Left lung (tissue), 10 donors: ENCODE measurements around the gene TMEM114. TPM values are rescaled to one million over a fixed set of nuclear protein-coding genes. Genes with fewer than 3 reads are reported as not detected.

Experiments used
- ATAC-seq: fragments of 200-7000 bp; cut with Tn5 transposase; one replicate; pipeline ENCODE4 v1.9.1; 2020; ENCODE audit warnings: moderate library complexity
- DNase-seq, 4 donors: peaks; one replicate each; pipeline ENCODE4 v3.0.0-alpha.2; 2013 to 2020
- H3K27ac ChIP-seq, 2 donors: fragments of 200-600 bp; sonication (generic) in 1 of 2; one replicate each; pipeline versions ENCODE4 v1.5.0 to v1.8.0; 2020 to 2021
- H3K27me3 ChIP-seq, 2 donors: fragments of 200-600 bp; sonication (generic) in 1 of 2; one replicate each; pipeline versions ENCODE4 v1.5.0 to v1.8.0; 2020 to 2021
- H3K36me3 ChIP-seq, 2 donors: fragments of 200-600 bp; sonication (generic) in 1 of 2; one replicate each; pipeline versions ENCODE4 v1.5.0 to v1.8.0; 2020 to 2021
- H3K4me1 ChIP-seq, 2 donors: fragments of 200-600 bp; one replicate each; pipeline ENCODE4 v1.8.0; 2021
- H3K4me3 ChIP-seq, 2 donors: fragments of 200-600 bp; sonication (generic) in 1 of 2; one replicate each; pipeline versions ENCODE4 v1.5.0 to v1.8.0; 2020 to 2021; ENCODE audit warnings: mild to moderate bottlenecking in 1 of 2
- H3K9me3 ChIP-seq, 2 donors: fragments of 200-600 bp; sonication (generic) in 1 of 2; one replicate each; pipeline versions ENCODE4 v1.5.0 to v1.8.0; 2020 to 2021
- intact Hi-C, 2 donors: fragments of 100-400 bp; cut with DNase I; formaldehyde crosslinking; loops; one replicate each; pipeline versions ENCODE4 v1.11.2 to v1.14.2; 2022
- polyA plus RNA-seq, 6 donors: library from polyadenylated mRNA; unstranded; fragments of 120-200 nt; gene quantifications; one replicate each; pipeline ENCODE4 v1.2.1, GENCODE V29; 2013; ENCODE audit not compliant: insufficient read length in 6 of 6
- total RNA-seq, 2 donors: library from RNA; stranded (reverse); fragmentation: NEBNext Ultra II Directional; extraction: Animal tissue kit (Norgen Biotek cat#: 25700); gene quantifications; one replicate each; pipeline ENCODE4 v1.2.1, GENCODE V29; 2021
- TF ChIP-seq, protein P1 (sequence below), 2 donors: fragments of 200-600 bp; sonication (generic) in 1 of 2; IDR thresholded peaks; one replicate each; pipeline versions ENCODE4 v1.5.0 to v1.8.0; 2021; ENCODE audit warnings: antibody characterized with exemption in 2 of 2
- donor health status: DM: no; HTN: yes; CAD: no.
- donor health status: DM: no; HTN: no; CAD: no.

TMEM114 gene
- total and polyA plus RNA-seq, 8 donors: not detected

DNA sequence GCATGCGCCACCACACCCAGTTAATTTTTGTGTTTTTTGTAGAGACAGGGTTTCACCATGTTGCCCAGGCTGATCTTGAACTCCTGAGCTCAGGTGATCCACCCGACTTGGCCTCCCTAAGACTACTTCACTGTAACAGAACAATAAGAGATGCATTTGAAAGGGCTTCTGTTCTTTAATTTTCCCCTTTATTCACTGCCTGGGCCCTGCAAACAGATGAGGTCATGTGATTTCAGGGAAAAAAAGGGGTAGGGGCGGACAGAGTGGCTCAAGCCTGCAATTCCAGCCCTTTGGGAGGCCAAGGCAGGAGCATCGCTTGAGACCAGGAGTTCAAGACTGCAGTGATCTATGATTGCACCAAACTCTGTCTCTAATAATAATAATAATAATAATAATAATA, 36.3 kb downstream of the TMEM114 start:
- DNase-seq (no peak), ATAC-seq (no peak)
- intact Hi-C loops: no loop called here
- H3K27me3 ChIP-seq: peaks cover 0 to 78% of the 10 kb centered on the region in 2 donors
- no peaks in the 10 kb centered on the region for H3K36me3 ChIP-seq
- no peak overlapping the region for H3K4me3 ChIP-seq
- no peak overlapping the region for H3K27ac ChIP-seq
- TF ChIP-seq, protein P1, sequence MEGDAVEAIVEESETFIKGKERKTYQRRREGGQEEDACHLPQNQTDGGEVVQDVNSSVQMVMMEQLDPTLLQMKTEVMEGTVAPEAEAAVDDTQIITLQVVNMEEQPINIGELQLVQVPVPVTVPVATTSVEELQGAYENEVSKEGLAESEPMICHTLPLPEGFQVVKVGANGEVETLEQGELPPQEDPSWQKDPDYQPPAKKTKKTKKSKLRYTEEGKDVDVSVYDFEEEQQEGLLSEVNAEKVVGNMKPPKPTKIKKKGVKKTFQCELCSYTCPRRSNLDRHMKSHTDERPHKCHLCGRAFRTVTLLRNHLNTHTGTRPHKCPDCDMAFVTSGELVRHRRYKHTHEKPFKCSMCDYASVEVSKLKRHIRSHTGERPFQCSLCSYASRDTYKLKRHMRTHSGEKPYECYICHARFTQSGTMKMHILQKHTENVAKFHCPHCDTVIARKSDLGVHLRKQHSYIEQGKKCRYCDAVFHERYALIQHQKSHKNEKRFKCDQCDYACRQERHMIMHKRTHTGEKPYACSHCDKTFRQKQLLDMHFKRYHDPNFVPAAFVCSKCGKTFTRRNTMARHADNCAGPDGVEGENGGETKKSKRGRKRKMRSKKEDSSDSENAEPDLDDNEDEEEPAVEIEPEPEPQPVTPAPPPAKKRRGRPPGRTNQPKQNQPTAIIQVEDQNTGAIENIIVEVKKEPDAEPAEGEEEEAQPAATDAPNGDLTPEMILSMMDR (IDR thresholded peaks at IDR 0.05): no peak
- H3K4me1 ChIP-seq: no peaks in the 10 kb centered on the region
- H3K9me3 ChIP-seq: no peaks in the 10 kb centered on the region

DNA sequence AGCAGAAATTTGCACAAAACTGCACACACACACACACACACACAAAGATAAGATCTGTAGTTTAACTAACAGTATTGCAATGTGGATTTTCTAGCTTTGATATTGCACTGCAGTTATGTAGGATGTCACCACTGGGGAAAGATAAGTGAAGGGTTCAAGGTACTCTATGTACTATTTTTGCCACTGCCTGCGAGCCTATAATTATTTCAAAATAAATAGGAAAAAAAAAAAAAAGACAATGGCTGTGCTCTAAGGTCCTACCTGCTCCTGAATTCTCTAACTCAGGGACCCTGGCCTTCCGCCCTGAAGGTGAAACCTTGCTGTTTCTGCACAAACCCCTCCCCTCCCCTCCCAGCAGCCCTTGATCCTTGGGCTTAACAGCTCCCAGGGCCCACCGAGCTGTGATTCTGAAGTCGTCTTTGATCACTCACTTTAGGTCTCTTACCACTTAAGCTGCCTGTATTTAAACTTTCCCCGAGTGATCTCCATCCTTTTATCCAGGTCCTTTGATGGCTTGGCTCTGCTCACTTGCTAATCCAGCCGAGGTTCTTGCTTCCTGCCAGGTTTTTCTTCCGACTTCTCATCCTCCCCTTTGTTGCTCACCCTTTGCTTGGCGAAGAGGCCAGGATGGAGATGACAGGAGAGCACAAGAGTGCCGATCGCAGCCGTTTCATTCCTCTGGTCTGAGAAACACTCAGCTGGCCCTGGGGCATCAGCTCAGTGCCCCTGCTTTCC, 37.7 kb downstream of the TMEM114 start:
- Histone ChIP-seq H3K27me3 (peaks cover 0 to 80% of the 10 kb centered on the region in 2 donors), H3K9me3 (no peaks in the 10 kb centered on the region), H3K36me3 (no peaks in the 10 kb centered on the region), H3K4me1 (no peaks in the 10 kb centered on the region), H3K4me3 (no peak overlapping the region), H3K27ac (no peak overlapping the region)
- TF ChIP-seq, protein P1 (IDR thresholded peaks at IDR 0.05): no peak
- no peak for ATAC-seq
- DNase-seq: no peak
- intact Hi-C loops: no loop called here

DNA sequence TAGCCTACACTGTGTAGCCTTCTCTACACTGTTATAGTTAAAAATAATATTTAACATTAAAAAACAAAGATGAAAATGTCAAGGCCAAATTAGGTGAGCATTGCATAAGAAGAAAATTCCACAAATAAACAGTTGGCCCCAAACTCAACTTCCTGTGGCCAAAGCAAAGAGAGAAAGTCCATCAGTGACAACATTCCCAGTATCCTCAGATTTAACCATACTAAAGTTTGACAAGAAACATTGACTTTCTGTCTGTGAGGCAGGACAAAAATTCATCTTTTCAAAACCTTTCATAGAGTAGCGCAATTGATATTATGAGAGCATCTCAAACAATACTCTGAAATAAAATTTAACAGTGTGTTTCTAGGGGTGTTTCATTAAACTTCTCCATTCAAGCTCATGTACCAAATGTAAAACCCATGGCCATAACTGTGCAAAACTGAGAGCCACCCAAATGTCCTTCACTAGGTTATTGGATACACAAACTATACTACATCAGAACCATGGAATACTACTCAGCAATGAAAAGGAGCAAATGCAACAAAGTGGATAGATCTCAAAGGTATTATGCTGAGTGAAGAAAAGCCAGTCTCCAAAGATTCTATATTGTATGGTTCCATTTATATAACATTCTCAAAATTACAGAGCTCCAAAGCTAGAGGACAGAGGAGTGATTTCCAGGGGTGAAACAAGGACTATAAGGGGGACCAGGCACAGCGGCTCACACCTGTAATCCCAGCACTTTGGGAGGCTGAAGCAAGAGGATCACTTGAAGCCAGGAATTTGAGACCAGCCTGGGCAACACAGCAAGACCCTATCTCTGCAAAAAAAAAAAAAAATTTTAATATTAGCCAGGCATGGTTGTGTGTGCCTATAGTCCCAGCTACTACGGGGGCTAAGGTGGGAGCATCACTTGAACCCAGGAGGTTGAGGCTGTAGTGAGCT, 38.7 kb downstream of the TMEM114 start:
- no peak overlapping the region for H3K27ac ChIP-seq
- H3K36me3 ChIP-seq: no peaks in the 10 kb centered on the region
- TF ChIP-seq, protein P1 (IDR thresholded peaks at IDR 0.05): no peak
- intact Hi-C loops: no loop called here
- no peak for ATAC-seq
- DNase-seq: no peak
- no peak overlapping the region for H3K4me3 ChIP-seq
- peaks cover 0 to 82% of the 10 kb centered on the region in 2 donors for H3K27me3 ChIP-seq
- H3K9me3 ChIP-seq: no peaks in the 10 kb centered on the region
- H3K4me1 ChIP-seq: no peaks in the 10 kb centered on the region

DNA sequence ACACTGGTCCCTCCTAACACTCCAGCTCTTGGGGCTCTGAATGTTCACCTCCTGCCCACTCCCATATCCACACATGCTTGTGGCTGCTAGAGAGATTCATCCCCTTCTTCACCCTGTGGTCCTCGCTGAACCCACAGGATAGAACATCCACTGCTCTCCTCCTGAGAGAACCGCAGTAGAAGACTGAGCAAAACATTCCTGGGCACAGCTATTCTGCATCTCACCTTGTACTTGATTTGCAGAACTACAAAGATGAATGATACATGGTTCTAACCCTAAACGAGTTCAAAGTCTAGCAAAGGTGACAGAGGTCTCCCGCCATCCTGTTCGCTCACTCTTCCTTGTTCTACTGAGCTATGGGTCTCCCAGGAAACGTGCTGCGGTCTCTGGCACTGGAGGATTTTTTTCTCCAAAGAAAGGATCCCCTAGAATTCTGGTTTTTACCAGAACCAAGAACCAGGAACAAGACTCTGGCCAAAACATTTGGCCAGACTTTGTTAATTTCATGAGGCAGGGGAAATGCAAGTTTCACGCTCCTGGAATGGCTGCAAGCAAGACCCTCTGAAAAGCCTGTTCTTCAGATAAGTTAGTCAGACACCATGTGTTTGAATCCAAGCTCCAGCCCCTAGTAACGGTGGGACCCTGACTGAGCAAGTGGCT, 39.5 kb downstream of the TMEM114 start:
- DNase-seq (no peak), ATAC-seq (no peak)
- Histone ChIP-seq H3K27me3 (peaks cover 0 to 74% of the 10 kb centered on the region in 2 donors), H3K4me1 (no peaks in the 10 kb centered on the region), H3K4me3 (no peak overlapping the region), H3K9me3 (no peaks in the 10 kb centered on the region), H3K36me3 (no peaks in the 10 kb centered on the region), H3K27ac (no peak overlapping the region)
- intact Hi-C loops: no loop called here
- TF ChIP-seq, protein P1 (IDR thresholded peaks at IDR 0.05): no peak
